BJ (cell line): Measurements from ENCODE around the gene BATF. TPM values are rescaled to one million over a fixed set of nuclear protein-coding genes. Genes with fewer than 3 reads are reported as not detected.

ENCODE experiments used
- CTCF ChIA-PET: fragments of 350-600 bp; formaldehyde crosslinking; extraction: SDS; loops from one replicate; lab custom pipeline; 2021; ENCODE audit warnings: antibody characterized with exemption, inconsistent platforms; lab: Yijun Ruan, JAX
- POLR2A ChIA-PET: fragments of 300-600 bp; sonication (Branson Sonifier 250); formaldehyde crosslinking; extraction: SDS; loops from one replicate; lab custom pipeline; 2021; ENCODE audit warnings: antibody characterized with exemption; lab: Charles Lee
- DNase-seq: peaks from one replicate; pipeline ENCODE4 v3.0.0-alpha.2; 2011; ENCODE audit warnings: low read depth
- H3K27me3 ChIP-seq: 2 replicates; pipeline ENCODE4 v1.6.0; 2011; ENCODE audit warnings: low read length; ENCODE audit not compliant: control insufficient read depth, insufficient read depth
- H3K36me3 ChIP-seq: 2 replicates; pipeline ENCODE4 v1.5.1; 2011; ENCODE audit warnings: low read length; ENCODE audit not compliant: control insufficient read depth, insufficient read depth
- H3K4me3 ChIP-seq: 2 replicates; pipeline ENCODE4 v1.5.1; 2011; ENCODE audit warnings: low read depth, mild to moderate bottlenecking, control low read depth, low read length
- polyA plus RNA-seq: library from polyadenylated mRNA; depleted of rRNA; stranded (reverse); fragments of >200 nt; gene quantifications from 2 replicates; pipeline ENCODE4 v1.2.3, GENCODE V29; 2011
- TF ChIP-seq, protein P1 (sequence below): IDR thresholded peaks from 2 replicates; pipeline ENCODE4 v1.5.1; 2011; ENCODE audit warnings: low read depth, mild to moderate bottlenecking, control low read depth, inconsistent platforms, low read length, moderate library complexity; ENCODE audit not compliant: insufficient read depth

BATF gene
- polyA plus RNA-seq, 1 experiment, result not detected

DNA sequence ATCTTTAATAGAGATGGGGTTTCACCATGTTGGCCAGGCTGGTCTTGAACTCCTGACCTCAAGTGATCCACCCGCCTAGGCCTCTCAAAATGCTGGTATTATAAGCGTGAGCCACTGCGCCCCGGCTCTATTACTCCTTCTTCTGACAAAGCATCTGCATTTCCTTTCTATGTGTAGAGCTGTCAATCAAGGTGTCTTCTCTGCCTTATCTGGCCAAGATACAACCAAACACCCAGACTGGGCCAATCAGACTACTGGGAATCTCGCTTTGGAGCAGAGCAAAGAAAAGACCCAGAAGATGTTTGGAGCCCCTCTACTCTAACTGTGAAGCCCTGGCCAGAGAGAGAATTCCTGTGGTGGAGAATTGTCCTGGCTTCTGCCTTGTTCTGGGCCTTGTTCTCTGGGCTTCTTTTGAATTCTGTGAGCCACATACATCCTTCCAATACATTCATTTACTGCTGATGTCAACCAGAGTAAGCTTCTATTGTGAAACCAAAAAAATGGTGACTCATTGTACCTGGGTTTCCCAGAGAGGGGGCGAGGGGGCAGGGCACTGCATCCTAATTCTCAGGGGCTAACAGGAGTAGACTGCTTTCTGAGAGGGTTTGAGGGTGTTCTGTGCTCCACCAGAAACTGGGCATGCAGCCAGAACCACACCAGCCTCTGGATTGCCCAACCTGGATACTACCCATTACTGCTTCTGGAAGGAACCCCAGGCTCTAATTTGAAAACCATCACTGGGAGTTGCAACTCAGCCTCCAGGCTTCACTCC, 37.4 kb downstream of the BATF start:
- CTCF ChIA-PET, result interaction anchor here (1.0 to 5.6 kb wide), 5 partner anchors 14 to 255 kb away, joined by 3 to 104 read pairs (median 7); partner anchors contain the start of gene FLVCR2
- DNase-seq, result no peak
- TF ChIP-seq, protein P1, sequence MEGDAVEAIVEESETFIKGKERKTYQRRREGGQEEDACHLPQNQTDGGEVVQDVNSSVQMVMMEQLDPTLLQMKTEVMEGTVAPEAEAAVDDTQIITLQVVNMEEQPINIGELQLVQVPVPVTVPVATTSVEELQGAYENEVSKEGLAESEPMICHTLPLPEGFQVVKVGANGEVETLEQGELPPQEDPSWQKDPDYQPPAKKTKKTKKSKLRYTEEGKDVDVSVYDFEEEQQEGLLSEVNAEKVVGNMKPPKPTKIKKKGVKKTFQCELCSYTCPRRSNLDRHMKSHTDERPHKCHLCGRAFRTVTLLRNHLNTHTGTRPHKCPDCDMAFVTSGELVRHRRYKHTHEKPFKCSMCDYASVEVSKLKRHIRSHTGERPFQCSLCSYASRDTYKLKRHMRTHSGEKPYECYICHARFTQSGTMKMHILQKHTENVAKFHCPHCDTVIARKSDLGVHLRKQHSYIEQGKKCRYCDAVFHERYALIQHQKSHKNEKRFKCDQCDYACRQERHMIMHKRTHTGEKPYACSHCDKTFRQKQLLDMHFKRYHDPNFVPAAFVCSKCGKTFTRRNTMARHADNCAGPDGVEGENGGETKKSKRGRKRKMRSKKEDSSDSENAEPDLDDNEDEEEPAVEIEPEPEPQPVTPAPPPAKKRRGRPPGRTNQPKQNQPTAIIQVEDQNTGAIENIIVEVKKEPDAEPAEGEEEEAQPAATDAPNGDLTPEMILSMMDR, result no peak

DNA sequence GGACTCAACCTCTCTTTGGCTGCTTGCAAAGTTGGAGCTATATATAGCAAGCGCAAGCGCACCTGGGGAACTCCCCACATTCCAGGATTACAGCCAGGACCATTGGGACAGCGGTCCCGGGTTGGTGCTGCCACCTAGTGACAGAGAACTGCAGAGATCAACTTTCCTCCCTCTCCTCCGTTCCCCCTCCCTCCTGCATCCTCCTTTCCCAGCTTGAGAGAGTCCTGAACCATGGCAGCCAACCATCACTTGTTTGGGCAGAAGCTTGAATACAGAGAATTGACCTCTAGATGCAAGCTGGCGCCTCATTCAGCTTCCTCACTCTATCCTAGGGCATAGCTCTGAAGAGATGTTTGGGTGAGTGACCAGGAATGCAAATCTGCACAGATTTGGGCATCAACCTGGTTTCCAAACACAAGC, 38.8 kb downstream of the BATF start:
- POLR2A ChIA-PET, result no interaction called here
- CTCF ChIA-PET, result interaction anchor here (0.5 to 5.6 kb wide), 37 partner anchors 9 to 420 kb away, joined by 3 to 104 read pairs (median 4); partner anchors contain the start of genes BATF, ERG28, FLVCR2 and TTLL5
- TF ChIP-seq, protein P1, result peak; percentile 90
- DNase-seq, result no peak
- no peaks in the 10 kb centered on the region for H3K36me3 ChIP-seq
- peaks cover 5% of the 10 kb centered on the region for H3K27me3 ChIP-seq
- H3K4me3 ChIP-seq, result no peak overlapping the region

More for the DNA sequence above, 37.4 kb downstream of the BATF start:
- H3K27me3 ChIP-seq, result peaks cover 5% of the 10 kb centered on the region; the same call in 1 of the 2 replicates
- POLR2A ChIA-PET, result interaction anchor here (0.6 kb wide), 2 partner anchors 14 to 416 kb away, joined by 3 to 9 read pairs; no protein-coding TSS in a partner anchor
- H3K4me3 ChIP-seq, result no peak overlapping the region
- H3K36me3 ChIP-seq, result no peaks in the 10 kb centered on the region

DNA sequence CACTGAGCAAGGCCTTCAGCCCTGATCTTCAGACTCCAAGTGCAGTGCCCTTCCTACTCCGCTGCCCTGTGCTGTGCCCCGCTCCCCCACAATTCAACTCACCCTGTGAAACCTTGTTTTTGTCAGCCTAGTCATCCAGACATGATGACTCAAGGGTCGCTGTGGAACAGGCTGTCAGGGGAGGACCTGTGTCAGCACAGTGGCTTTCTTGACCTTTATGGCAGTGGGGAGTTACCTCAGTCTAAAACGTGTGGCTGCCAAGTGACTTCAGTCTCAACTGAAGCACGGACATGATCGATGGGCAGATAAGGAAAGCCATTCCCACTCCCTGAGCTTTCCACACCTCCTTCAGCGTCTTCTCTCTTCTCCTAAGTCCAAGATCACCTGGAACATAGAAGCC, 39.8 kb downstream of the BATF start:
- no peak for DNase-seq
- no peak overlapping the region for H3K4me3 ChIP-seq
- CTCF ChIA-PET, result interaction anchor here (1.0 to 5.6 kb wide), 13 partner anchors 8 to 419 kb away, joined by 3 to 104 read pairs (median 7); partner anchors contain the start of genes ERG28, FLVCR2 and TTLL5
- H3K36me3 ChIP-seq, result no peaks in the 10 kb centered on the region
- peaks cover 5% of the 10 kb centered on the region for H3K27me3 ChIP-seq
- POLR2A ChIA-PET, result no interaction called here
- TF ChIP-seq, protein P1, result no peak

DNA sequence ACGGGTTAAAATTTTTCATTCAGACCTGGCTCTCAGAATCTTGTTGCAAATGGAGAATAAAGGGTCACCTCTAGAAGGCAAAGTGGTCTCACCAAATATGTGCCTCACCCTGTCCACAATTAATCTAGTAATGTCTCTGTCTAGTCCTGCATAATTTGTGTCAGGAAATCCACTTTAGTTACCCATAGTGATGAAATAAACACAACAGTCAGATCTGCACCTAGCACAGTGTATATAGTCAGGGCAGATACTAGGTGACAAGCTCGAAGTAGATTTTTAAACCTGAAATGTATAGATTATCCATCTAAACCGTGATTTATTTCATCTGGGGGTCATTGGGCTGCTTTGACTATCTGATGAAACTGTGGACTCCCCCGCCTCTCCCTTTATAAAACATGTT, 40.2 kb downstream of the BATF start:
- Histone ChIP-seq H3K4me3 (no peak overlapping the region), H3K27me3 (peaks cover 5% of the 10 kb centered on the region), H3K36me3 (no peaks in the 10 kb centered on the region)
- POLR2A ChIA-PET, result no interaction called here
- CTCF ChIA-PET, result interaction anchor here (1.5 to 5.6 kb wide), 5 partner anchors 12 to 73 kb away, joined by 5 to 104 read pairs (median 11); partner anchors contain the start of gene FLVCR2
- DNase-seq, result no peak
- TF ChIP-seq, protein P1, result no peak

DNA sequence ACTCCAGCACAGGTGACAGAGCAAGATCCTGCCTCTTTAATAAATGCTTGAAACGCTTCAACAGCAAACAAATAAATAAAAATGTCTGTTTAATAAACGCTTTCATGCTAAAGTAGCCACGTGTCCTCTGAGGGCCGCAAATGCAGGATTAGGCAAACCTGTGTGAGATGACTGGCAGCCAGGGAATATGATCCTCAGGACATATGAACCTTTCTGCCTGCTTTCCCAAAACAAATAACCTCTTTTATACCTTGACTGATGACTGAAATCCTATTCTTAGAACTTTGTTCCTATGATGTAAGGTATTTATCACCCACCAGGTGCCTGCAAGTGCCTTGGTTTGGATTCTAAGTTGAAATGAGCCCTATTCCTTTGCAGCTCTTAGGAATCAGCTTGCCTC, 41.7 kb downstream of the BATF start:
- no peak for DNase-seq
- peaks cover 7% of the 10 kb centered on the region for H3K27me3 ChIP-seq
- TF ChIP-seq, protein P1, result no peak
- no peak overlapping the region for H3K4me3 ChIP-seq
- ChIA-PET POLR2A (no interaction called here), CTCF (interaction anchor here (5.6 kb wide), 1 partner anchor 11 kb away, joined by 104 read pairs; the partner anchor contains the start of gene FLVCR2)
- no peaks in the 10 kb centered on the region for H3K36me3 ChIP-seq
